SH-SY5Y (cell line): ENCODE measurements around the gene ATP1A4.

Source experiments
- GATA2 ChIP-seq: IDR thresholded peaks from 2 replicates; pipeline ENCODE4 v1.6.1; 2011; ENCODE audit warnings: mild to moderate bottlenecking, low read depth, low read length
- GATA3 ChIP-seq: IDR thresholded peaks from 2 replicates; pipeline ENCODE4 v1.6.1; 2011; ENCODE audit warnings: low read depth, mild to moderate bottlenecking, low read length, moderate library complexity

DNA sequence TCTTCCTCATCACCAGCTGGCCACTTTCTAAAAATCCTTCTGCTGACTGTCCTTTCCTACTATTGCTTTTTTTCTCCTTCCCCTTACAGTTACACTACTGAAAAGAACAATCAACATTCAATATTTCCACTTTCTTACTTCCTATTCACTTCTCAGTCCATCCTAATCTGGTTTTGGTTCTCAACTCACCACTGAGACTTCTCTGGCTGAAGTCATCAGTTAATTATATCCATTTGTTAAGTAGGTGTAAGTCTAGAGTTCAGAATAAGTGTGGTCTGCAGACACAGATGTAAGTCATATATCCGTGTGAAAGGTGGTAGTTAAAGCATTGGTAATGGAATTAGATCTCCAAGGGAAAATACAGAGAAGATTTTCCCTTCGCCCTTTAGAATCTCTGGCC is 75.2 kb downstream of the ATP1A4 start:
- TF ChIP-seq GATA2 (no peak), GATA3 (no peak)
